HK-2 (cell line): ENCODE measurements around the gene CD52.
"Not testable (repeated sequence)": the region's sequence is repeated elsewhere in the genome, so short reads cannot be mapped to it uniquely, and the experiment has no call there.

Source experiments
- DNase-seq: peaks from one replicate; pipeline ENCODE4 v3.0.0-alpha.2; 2018; ENCODE audit not compliant: unreplicated experiment

The CD52 gene

DNA sequence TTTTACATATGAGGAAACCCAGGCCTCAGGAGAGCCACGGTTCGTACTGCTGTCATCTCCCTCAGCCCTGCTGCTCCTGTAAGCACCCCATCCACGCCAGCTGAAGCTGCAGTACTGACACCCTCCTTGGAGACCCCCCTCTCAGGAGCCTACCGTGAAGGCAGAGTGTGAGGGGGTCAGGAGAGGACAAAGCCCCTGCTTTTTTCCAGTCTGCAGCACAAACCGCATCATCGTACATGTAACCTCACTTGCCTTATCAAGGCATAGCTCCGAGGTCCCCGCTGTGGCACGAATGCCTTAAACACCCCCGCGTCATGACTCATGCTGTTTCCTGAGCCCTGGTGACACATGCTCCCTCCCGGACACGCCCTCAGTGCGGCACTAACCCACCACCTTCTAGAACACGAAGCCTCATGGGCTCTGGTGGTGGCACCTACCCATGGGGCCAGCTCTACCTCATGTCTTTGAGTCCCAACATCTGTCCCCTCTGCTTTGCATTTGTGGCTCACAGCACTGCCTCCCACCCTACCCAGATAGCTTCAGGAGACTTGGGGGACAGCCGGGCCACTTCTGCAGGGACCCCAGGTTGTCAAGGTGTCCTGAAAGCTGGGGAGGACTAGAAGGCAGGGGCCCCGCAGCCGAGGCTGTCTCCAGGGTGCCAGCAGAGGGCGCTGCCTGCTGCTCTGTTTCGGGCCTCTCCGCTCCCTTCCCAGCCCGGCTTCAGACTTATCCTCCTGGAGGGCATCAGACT, 33.0 kb upstream of the CD52 start:
- DNase-seq, result peak; percentile 90

DNA sequence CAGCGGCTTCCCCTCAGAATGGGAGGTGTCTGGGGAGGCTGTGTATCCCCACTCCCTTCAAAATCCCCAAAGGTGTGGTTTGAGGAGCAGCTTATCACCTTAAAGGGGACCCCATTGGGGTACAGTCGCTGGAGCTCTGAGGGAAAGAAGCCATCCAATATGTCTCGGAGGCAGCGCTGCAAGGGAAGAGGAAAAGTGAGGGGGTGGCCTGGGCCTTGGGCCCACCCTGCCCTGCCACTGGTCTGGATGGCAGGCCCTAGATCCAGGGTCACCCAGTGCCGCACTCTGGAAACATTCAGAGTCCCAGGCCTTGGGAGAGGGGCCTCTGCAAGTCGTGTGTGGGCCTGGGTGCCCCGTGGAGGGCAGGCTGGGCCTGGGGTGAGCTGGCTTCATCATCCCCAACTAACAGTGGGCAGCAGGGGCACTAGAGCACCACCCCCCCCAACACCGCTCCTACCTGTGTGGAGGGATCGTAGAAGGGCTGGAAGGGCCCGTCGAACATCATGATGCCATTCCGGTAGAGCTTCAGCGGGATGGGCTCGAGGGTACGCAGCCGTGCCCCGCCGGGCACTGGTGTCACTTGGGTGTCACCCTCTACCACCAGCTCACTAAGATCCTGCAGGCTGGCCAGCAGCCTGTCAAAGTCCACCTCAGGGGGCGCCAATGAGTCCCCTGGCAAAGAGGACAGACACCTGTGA, 32.2 kb upstream of the CD52 start:
- DNase-seq, result no peak

DNA sequence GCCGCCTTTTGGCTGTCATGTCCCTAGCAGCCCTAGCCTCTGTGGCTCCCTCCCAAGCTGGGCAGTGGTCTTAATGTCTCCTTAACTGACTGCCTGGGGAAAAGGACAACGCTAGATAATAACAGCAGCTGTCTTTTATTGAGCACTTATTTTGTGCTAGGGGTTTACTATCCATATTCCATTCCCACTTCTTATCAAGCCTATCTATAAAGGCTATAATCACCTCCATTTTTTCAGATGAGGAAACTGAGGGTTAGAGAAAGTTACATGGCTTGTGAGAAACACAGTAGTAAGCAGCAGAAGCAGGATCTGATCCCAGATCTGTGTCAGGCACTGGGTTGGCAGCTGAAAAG, 31.7 kb upstream of the CD52 start:
- no peak for DNase-seq

DNA sequence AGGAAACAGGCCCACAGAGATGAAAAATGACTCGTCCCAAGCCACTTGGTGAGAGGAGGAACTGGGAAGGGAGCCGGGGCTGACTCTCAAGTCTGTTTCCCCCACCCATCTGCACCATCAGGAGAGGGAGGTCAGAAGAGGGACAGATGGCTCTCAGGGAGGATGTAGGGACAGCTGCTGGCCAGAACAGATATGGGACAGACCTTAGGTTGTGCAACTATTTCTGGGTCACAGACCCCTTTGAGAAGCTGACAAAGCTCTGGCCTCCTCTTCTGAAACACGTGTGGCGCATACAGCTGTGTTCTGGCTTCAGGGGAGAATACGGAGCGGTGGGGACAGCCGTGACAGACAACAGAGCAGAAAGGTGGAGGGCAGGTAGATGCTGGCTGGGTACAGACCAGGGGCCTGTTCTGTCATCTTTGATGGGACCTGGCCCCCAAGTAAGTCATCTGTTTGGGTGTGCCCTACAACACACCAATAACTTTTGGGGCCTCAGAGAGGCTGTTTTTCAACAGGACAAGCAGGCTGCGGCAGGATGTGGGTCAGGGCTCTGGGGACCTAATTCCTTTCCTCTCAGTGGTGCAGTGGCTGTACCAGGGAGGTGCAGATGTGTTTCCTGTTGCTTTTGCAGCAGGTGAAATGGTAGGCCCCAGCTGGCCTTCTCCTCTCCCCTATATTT, 30.6 kb upstream of the CD52 start:
- no peak for DNase-seq

DNA sequence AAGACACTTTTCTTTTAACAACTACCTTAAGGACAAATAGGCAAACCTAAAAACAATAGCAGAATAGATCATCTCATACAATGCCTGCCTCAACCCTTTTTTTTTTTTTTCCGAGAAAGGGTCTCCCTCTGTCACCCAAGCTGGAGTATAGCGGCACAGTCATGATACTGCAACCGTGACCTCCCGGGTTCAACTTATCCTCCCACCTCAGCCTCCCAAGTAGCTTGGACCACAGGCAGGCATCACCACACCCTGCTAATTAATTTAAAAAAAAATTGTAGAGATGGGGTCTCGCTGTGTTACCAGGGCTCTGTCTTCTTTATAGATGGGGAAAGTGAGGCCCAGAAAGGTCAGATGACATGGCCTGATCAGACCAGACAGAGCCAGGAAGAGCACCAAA, 29.9 kb upstream of the CD52 start:
- no peak for DNase-seq

DNA sequence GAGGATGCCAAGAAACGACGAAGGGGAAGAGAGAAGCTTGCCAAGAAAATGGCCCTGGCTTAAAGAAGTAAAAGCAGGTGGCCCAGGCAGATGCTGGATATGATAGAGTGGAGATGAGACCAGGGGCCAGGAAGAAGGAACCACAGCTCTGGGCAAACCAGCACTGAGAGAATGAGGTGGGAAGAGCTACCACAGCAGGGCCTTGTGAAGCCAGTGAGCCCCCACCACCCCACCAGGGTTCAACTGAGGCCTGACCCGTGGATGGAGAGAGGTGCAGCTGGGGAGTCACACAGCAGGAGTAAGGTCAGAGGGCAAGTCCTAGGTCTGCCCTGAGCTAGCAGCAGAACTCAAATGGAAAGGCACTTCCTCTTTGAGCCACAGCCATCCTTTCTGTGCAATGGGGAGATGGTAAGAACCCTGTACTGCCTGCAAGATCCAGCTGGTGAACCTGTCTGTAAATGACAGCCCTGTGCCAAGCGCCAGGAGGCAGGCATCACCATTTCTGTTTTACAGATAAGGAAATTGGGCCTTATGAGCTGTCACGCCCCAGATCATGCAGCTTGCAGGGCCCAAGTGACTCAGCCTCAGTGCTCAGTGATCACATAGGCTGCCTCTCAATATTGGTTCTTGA, 29.3 kb upstream of the CD52 start:
- DNase-seq, result no peak

DNA sequence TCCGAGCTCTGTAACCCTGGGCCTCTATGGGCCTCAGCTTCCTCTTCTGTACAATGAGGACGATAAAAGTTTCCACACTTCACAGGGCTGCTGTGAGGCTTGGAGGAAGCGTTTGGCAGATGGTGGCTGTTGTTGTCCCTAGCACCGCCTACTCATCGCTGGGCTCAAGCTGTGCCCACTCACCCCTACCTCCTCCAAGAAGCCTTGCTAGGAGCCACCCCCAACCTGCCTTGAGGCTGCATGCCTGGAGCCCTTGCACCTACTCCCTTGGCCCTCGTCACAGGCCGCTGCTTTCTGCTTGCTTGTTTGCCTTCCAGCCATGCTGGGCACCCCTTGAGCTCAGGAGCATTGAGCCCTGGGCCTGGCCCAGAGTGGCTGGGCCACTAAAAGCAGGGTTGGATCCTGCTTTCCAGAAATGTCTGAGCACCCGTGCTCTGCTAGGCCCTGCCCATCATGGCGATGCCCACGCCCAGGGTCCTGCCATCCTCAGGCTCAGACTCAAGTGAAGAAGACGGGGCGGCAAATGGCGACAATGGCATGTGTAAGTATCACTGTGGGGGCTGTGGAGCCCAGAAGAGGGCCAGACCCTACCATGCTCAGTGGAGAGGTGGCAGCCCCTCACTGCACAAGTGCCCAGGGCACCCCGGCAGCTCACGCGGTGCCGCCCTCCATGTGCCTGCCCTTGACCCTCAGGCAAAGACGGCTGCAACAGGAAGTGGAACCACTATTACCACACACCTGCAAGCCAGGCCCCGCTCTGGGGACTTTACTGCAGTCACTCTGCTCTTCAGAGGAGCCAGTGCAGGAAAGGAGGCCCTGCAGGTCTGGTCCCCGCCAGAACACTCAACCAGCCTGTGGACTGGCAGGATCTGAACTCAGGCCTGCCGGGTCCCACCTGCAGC, 28.3 kb upstream of the CD52 start:
- no peak for DNase-seq

DNA sequence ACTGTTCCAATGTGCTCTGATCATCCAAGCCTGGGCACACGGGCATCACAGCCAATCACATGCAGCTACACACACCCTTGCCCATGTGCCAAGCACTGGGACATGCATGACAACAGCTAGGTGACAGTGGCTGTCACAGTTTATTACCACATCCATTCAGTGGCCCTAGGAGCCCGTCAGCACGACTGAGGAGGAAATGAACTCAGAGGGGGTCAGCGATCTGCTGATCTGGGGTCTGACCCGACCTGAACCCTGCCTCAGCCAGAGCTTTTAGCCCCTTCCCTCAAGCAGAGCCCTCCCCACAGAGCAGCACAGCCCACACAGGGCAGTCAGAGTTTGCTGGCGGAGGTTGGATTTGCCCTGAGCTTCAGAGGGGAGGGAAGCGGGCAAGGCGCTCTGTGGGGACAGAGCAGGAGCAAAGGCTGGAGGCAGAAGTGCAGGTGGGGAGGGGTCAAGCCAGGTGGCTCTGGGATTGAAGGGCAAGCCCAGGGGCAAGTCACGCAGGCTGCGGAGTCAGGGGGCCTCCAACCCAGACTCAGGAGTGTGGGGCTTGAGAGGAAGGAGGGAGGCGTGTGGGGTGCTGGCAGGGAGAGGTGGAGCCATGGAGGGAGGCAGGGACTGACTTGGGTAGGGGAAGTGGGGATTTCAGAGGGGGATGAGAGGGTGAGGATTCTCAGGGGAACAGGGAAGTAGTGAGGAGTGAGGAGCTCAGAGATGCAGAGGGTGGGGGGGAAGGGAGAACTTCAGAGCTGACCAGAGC, 27.5 kb upstream of the CD52 start:
- no peak for DNase-seq

DNA sequence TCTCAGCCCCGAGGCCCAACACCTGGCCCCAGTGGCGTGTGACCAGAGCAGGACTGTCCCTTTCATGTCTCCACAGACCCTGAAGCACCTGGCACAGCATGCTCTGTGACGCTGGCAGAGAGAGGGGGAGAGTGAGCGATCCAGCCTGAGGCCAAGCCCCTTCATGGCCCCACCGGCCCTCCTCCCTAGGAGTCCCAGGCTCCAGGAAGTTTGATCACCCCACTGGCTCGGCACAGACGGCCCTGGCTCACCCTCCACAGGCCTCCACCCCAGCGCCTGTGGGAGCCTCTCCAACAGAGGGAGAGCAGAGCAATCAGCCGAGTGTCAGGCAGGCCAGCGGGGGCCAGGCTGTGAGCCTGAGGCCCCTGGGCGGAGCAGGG, 26.9 kb upstream of the CD52 start:
- DNase-seq, result no peak

DNA sequence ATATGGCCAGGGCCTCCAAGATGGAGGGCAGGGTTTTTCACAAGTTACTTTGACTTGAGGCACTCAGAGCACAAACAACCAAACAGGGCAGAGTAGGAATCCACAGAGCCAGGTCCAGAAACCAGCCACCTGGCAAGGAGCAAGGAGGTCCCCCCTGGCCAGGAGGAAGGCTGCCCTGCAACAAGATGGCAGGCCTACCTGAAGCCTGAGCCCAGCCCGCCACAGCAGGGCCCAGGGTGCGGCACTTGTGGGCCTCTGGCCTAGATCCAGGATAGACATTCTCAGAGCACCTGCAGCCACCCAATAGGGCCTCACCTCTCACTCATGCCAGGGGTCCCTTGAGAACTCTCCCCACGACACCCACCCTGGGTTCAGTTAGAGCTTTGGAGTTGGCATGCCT, 26.3 kb upstream of the CD52 start:
- no peak for DNase-seq

DNA sequence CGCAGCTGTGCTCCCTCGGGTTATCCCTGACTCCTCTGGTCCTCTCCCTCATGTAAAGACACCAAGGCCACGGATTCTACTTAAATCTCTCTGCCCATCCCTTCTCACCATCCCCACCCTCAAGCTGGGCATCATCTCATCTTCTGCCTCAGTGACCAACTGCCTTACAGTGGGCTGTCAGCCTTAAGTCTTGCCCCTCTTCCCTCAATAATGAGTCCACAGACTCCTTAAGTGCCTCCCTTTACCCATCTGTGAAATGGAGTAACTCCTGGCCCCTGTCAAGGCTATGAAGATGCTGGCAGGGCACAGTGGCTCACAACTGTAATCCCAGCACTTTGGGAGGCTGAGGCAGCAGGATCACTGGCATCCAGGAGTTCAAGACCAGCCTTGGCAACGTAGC, 25.8 kb upstream of the CD52 start:
- DNase-seq, result no peak

DNA sequence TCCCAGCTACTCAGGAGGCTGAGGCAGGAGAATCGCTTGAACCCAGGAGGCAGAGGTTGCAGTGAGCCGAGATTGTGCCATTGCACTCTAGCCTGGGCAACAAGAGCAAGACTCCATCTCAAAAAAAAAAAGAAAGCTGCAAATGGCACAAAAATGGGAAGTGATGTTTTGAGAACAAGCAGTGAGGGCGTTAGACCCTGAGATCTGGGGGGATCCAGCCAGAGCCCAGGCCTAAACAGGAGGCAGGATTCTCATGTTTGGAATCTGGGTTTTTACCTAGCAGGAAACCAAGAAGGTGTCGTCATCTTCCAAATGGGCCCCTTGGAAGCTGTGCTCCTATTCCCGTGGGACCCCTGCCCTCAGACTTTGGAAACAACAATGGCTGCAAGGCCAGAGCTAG, 25.0 kb upstream of the CD52 start:
- DNase-seq, result not testable (repeated sequence)

DNA sequence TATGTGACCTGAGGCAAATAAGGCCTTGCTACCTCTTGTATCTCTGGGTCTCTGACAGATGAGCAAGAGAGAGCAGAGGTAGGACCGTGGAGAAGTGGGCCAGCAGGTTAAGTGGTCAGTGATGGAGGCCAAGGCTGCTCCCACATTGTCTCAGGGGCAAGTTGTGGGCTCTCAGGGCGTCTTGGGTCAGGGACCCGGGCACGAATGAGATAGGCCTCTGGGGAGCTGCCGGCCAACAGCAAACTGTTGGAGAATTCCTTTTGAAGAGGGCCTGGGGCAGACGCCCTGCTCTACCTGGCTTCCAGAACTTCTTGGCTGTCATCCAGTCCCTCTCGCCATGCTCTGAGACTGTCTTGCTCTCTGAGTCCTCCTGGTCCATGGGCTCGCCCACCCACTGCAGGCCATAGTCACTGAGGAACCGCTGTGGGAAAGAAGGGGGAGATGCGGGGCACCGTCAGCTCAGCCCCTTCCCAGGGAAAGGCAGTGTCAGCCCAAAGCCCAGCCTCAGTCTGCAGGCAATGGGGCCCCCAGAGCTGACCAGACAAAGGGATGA, 23.8 kb upstream of the CD52 start:
- DNase-seq, result no peak

DNA sequence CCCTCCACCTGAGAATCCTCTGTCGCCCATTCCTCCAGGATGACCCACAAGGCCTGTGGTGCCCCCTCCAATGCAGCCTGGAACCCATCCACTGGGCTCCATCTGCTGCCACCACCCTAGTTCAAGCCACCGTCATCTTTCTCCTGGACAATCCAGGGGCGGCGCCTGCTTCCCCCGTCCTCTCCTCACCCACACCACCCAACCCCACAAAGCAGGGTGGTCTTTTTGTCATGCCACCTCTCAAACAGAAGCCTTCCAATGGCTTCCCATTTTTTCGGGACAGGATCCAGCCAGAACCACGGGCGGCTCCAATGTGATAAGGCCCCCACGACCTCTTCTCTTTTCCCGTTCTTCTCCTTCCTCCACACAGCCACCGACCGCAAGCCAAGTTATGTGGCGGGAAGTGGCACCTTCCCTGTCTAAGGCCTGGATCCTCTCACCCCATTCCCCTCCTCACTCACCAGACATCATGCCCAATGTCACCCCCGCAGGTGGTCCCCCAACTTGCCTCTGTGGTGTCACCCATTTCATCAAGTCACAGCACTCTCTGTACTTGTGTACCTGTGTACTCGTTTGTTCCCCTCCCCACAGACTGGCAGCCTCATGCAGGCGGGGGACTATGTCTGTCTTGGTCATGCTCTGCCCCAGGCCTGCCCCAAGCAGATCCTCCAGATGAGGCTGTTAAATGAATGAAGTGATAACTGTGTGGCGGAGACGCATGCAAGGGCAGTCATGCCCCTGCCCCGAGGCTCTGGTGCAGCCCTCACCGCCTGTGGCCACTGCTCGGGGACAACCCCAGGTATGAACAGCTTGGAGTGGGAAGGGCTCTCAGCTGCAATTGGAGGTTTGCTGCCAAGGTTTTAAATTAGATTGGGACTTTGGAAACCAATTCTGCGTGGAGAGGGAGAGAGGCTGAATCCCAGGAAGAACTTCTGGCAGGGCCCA, 22.3 kb upstream of the CD52 start:
- DNase-seq, result no peak

DNA sequence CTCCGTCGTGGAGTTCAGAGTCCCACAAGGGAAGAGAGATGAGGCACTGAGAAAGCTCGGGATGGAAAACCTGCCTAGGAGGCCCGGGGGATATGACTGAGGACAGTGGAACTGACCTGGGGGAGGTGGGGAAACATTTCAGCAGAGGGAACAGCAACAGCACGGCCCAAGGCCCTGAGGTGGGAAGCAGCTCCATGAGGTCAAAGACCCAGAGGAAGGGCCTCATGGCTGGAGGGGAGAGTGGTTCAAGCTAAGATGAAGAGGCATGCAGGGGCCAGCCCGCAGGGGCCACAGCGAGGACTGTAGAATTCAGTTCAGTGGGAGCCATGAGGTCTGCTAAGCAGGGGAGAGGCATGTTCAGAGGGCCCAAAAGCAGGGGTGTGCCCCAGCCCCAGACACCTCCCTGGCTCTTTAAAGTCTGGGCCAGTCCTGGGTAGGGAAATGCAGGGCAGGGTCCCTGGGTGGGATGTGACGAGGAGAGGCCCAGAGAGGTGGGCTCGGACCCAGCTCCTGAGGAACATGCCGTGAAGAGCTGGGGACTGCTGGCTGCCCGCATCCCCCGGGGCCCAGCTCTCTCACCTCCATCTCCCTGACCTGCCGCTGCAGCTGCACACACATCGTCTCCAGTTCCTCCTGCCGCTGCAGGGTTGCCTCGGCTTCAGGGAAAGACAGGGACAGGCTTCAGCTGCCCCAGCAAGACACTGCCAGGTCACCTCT, 21.3 kb upstream of the CD52 start:
- no peak for DNase-seq

DNA sequence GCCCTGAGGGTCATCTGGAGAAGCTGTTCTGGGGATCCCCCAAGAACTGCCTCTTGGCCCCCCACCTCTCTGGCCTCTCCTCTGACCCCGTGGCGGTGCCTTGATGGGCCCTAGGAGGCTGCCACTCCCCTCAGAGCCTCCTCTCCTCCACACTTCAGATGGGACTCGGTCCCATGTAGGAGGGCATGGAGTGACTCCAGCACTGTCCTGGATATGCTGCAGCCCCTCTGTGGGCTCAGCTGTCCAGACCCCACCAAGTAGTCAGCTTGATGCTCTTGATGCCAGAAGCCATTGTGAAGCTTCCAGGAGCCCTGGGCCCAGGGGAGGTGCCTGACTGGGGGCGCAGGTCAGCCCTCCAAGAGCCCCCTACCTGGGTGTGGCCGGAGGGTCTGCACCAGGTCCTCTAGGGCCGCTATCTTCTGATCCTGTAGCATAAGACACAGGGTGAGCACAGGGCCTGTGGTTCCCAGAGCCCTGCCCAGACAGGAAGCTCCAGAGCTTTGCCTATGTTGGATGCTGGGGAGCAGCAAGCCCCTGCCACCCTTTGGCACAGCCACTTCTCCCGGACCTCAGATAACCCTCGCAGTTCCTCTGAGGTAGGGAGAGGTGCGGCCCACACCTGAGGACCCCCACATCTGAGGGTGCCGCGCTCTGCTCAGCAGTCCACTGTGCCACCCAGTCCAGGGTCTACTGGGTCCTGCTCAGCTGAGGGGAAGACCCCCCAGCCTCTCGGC, 20.5 kb upstream of the CD52 start:
- no peak for DNase-seq

DNA sequence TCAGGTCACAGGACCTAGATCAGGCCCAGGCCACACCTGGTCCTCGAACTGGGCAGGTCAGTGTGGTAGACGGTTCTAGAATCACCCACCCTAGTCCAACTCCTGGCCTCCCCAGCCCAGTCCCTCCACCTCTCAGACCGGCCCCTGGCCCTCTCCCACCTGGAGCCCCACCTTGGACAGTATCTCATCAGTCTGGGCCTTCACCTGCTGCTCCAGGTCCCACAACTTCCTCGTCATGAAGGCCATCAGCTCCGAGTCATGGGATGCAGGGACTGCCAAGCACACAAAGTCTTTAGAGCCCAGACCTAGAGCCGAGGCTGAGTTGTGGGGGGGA, 20.0 kb upstream of the CD52 start:
- DNase-seq, result no peak

DNA sequence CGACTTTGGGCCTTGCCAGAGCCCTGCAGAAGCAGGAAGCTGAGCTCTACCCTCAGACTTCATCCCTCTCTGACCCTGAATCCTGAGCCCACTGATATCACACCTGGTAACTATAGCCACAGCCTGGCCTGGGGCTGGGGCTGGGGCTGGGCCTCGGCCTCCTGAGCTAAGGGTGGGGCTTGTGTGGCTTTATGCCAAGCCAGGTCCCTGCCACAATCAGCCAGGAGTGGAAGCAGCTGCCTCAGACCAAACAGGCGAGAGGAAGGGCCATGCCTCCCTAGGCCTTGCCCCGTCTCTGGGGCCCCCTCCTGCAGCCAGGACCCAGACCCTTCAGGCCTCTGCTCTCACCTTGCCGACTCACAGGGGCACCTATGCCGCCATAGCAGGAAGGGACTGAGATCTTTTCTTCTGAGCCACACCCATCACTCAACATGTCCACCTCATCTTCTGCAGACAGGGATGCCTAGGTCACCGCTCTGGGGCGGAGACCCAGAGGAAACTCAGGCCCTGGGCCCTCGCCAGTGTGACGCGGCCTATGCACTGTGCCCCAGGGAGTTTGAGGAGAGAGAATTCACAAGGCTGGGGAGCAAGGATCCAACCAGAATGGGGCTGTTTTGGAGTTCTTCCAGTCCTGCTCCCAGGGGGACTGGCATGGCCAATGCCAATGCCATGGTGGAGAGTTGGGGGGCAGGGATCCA, 17.0 kb upstream of the CD52 start:
- DNase-seq, result no peak
